NCI-H1930 (cell line): ENCODE results near the gene MYL9.

ENCODE experiments used
- DNase-seq, 2 experiments: peaks; one replicate each; lab custom pipeline; 2025; lab: John Stamatoyannopoulos, UW

Gene MYL9

GRCh38 chr20:36584018-36584481 is 42.7 kb downstream of the MYL9 start:
- no peak for DNase-seq

- no peak for DNase-seq
These were observed 44.2 kb downstream of the MYL9 start for GRCh38 chr20:36585410-36586125.

- DNase-seq = no peak
These were observed 46.2 kb downstream of the MYL9 start for GRCh38 chr20:36587388-36588070.

- DNase-seq = no peak
These were observed 50.0 kb downstream of the MYL9 start for GRCh38 chr20:36591281-36591680.

GRCh38 chr20:36591854-36592641 is 50.7 kb downstream of the MYL9 start:
- DNase-seq = peak in 1 of 2 experiments; percentile 43

- no peak for DNase-seq
These were observed 52.1 kb downstream of the MYL9 start for GRCh38 chr20:36593347-36593929.

GRCh38 chr20:36599912-36600345 is 58.6 kb downstream of the MYL9 start:
- no peak for DNase-seq
